ENCODE data around the gene KRTAP22-2. TPM values are rescaled to one million over a fixed set of nuclear protein-coding genes. Genes with fewer than 3 reads are reported as not detected.

KRTAP22-2 gene
- not detected in 2 replicates for total RNA-seq

DNA sequence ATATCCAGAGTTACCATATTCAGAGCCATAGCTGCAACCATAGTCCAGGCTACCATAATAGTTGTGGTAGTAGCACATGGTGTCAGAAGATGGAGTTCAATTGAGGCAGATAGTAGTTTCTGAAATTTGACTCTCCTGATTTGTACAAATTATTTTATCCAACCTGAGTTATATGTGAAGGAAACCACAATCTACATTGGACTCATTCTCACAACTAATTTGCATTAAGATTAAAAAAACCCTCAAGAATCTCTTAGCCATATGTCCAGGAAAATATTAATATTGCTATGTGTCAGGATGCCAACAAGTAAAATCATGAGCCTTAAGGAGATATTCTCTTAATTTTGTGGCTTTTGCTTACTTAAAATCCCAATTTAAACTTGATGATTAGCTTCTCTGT, at the start of gene KRTAP22-2:
TSS of gene KRTAP22-2 (minus strand) at position 101 of the 400 bp plus-strand sequence.

DNA sequence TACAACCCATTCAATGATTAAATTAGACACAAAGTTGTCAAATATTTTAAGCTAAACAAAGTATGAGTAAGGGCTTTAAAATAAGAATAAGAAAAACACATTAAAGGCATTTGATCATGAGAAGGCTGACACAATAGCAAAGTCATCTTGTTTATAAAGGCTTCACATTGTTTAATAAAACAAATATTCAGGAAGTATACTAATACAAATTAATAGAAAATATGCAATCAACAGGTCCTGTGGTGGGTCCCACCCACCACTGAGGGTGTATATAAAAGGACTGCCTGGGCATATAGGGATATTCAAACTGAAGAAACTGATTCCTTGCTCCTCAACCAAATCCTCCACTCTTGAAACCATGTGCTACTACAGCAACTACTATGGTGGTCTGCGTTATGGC, 44.7 kb upstream of the KRTAP22-2 start, which contains the start of gene KRTAP20-2:
TSS of gene KRTAP20-2 (plus strand) at position 301 of the 400 bp plus-strand sequence. CDS start at position 359, 58 bp downstream.

GRCh38 chr21:30620522-30620921, 30.3 kb upstream of the KRTAP22-2 start, which contains the start of gene KRTAP20-4:
Gene KRTAP20-4, plus strand, starts transcription at chr21:30620627.

GRCh38 chr21:30616125-30616524, 25.9 kb upstream of the KRTAP22-2 start, which contains the start of gene KRTAP20-1:
Gene KRTAP20-1, plus strand, starts transcription at chr21:30616425. Its CDS starts 30 bp downstream, at chr21:30616455.

GRCh38 chr21:30613836-30614235, 23.6 kb upstream of the KRTAP22-2 start, which contains the start of gene KRTAP6-1:
Gene KRTAP6-1, minus strand, starts transcription at chr21:30613930. Its CDS starts 26 bp downstream, at chr21:30613904.

DNA sequence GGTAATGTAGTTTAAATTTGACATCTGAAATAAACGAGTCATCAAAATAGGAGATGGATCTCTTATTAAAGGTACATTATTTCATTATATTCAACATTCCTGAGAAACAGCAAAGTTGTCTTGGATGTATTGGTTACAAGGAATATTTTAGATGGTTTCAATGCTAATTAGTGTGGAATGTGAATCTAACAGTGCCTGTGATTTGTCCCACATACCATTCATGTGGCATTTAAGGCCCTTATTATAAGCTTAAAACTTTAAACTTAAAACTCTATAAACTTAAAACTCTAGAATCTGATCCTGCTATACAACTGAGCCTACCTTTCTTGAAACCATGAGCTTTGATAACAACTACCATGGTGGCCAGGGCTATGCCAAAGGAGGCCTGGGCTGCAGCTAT, 10.6 kb upstream of the KRTAP22-2 start, which contains the start of gene KRTAP22-1:
TSS of gene KRTAP22-1 (plus strand) at position 301 of the 400 bp plus-strand sequence.

GRCh38 chr21:30598802-30599201, 8.6 kb upstream of the KRTAP22-2 start, which contains the start of gene KRTAP6-2:
Gene KRTAP6-2, minus strand, starts transcription at chr21:30598902. Its CDS starts 28 bp downstream, at chr21:30598874.

DNA sequence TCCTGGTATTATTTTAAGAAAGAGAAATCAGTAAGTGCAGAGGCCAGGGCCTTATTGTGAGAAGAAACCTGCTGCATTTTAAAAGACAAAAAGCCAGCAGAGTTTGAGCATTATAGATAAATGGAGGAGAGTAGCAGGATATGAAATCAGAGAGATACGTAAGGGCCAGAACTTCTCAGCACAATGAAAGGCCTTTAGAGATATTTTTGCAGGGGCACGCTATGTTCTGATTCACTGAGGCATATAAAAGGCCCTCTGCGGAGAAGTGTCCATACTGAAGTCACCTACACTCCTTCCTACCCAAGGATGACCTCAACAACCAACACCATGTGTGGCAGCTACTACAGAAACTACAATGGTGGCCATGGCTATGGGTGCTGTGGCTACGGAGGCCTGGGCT, 1.9 kb upstream of the KRTAP22-2 start, which contains the start of gene KRTAP6-3:
TSS of gene KRTAP6-3 (plus strand) at position 301 of the 400 bp plus-strand sequence. CDS start at position 307, 6 bp downstream.

GRCh38 chr21:30561264-30561895, 28.8 kb downstream of the KRTAP22-2 start, which contains the start of gene KRTAP19-7:
Gene KRTAP19-7, minus strand, starts transcription at chr21:30561314. Its CDS starts 25 bp downstream, at chr21:30561289.

GRCh38 chr21:30541764-30542163, 48.4 kb downstream of the KRTAP22-2 start, which contains the start of gene KRTAP19-6:
Gene KRTAP19-6, minus strand, starts transcription at chr21:30541864. Its CDS starts 31 bp downstream, at chr21:30541833.

Other genes with a start within 250 kb of the KRTAP22-2 start
- gene KRTAP23-1, start 241.8 kb downstream of the KRTAP22-2 start, total RNA-seq = not detected in 2 replicates
- gene KRTAP13-2, start 218.1 kb downstream of the KRTAP22-2 start, total RNA-seq = not detected in 2 replicates
- not detected in 2 replicates for gene KRTAP13-1, start 194.4 kb downstream of the KRTAP22-2 start, total RNA-seq
- gene KRTAP13-3, start 164.5 kb downstream of the KRTAP22-2 start, total RNA-seq = not detected in 2 replicates
- gene KRTAP13-4, start 160.2 kb downstream of the KRTAP22-2 start, total RNA-seq = not detected in 2 replicates
- gene KRTAP15-1, start 150.1 kb downstream of the KRTAP22-2 start, total RNA-seq = not detected in 2 replicates
- not detected in 2 replicates for gene KRTAP19-1, start 110.0 kb downstream of the KRTAP22-2 start, total RNA-seq
- not detected in 2 replicates for gene KRTAP19-2, start 103.0 kb downstream of the KRTAP22-2 start, total RNA-seq
- not detected in 2 replicates for gene KRTAP19-3, start 98.4 kb downstream of the KRTAP22-2 start, total RNA-seq
- gene KRTAP19-4, start 93.2 kb downstream of the KRTAP22-2 start, total RNA-seq = not detected in 2 replicates
- gene KRTAP19-5, start 88.3 kb downstream of the KRTAP22-2 start, total RNA-seq = not detected in 2 replicates
- gene KRTAP19-6, start 48.5 kb downstream of the KRTAP22-2 start, total RNA-seq = not detected in 2 replicates
- gene KRTAP19-7, start 29.1 kb downstream of the KRTAP22-2 start, total RNA-seq = not detected in 2 replicates
- not detected in 2 replicates for gene KRTAP6-3, start 2.0 kb upstream of the KRTAP22-2 start, total RNA-seq
- not detected in 2 replicates for gene KRTAP6-2, start 8.5 kb upstream of the KRTAP22-2 start, total RNA-seq
- not detected in 2 replicates for gene KRTAP22-1, start 10.7 kb upstream of the KRTAP22-2 start, total RNA-seq
- not detected in 2 replicates for gene KRTAP6-1, start 23.5 kb upstream of the KRTAP22-2 start, total RNA-seq
- not detected in 2 replicates for gene KRTAP20-1, start 26.0 kb upstream of the KRTAP22-2 start, total RNA-seq
- gene KRTAP20-4, start 30.2 kb upstream of the KRTAP22-2 start, total RNA-seq = not detected in 2 replicates
- gene KRTAP20-2, start 44.8 kb upstream of the KRTAP22-2 start, total RNA-seq = not detected in 2 replicates
- not detected in 2 replicates for gene KRTAP20-3, start 52.5 kb upstream of the KRTAP22-2 start, total RNA-seq
- gene KRTAP21-3, start 128.4 kb upstream of the KRTAP22-2 start, total RNA-seq = not detected in 2 replicates
- not detected in 2 replicates for gene KRTAP21-2, start 156.9 kb upstream of the KRTAP22-2 start, total RNA-seq
- gene KRTAP21-1, start 165.0 kb upstream of the KRTAP22-2 start, total RNA-seq = not detected in 2 replicates
- gene KRTAP8-1, start 222.9 kb upstream of the KRTAP22-2 start, total RNA-seq = not detected in 2 replicates
- gene KRTAP7-1, start 239.4 kb upstream of the KRTAP22-2 start, total RNA-seq = not detected in 2 replicates